Stimulated activated CD8-positive, alpha-beta memory T cell treated with anti-CD3 and anti-CD28 coated beads, Interleukin-12 subunit alpha, Interleukin-12 subunit beta, amount 100 ng/mL, for 4 hours (primary cell): ENCODE data around the gene CNOT4.

ENCODE experiments used
- DNase-seq: peaks from one replicate; pipeline ENCODE4 v3.0.0-alpha.2; 2020; ENCODE audit warnings: low read depth

Gene CNOT4

DNA sequence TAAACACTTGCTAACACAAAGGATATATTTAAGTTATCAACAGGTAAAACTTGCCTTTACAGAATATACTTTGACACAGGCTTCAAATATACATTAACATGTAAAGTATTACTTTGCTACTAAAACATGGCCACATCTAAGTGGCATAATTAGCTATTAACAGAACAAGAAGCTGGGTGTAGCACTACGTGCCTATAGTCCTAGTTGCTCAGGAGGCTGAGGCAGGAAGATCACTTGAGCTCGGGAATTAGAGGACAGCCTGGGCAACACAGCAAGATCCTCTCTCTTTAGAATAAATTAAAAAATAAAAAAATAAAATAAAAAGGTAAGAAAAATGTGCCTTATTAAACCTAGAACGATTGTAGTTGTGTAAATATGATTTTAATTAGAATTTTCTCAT lies 106.6 kb downstream of the CNOT4 start:
- DNase-seq: no peak

DNA sequence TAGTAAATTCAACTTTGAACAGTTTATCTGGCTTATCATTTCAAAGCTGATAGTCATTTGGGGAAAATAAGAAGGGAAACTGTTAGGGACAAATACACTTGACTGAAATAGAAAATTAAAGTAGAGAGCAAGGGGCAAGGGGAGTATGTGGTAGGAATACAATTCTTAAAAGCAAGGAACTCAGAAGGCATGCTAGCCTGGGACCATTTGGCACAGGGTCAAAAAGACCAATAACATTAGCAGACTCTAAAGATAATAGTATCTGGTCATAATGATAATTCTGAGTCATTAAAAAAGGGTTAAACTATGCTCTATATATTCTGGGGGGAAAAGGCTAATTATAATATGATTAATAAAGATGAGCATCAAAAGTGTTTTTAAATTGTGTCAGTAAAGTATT lies 112.2 kb downstream of the CNOT4 start:
- DNase-seq: no peak

DNA sequence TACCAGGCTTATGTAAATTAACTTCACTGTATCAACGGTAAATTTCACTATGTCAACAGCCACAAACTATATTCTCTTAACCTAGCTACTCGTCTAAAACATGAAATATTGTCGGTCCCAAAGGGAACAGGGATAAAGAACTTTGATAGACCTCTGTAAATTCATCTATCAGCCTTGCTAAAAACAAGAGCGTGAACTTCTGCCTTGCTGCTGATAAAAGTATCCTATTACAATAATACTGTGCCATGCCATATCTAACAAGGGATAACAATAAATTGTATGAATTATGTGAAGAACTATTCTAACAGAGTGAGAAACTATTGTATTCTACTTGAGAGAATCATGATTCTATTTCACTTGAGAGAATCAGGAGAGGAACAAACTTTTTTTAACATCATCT lies 117.2 kb downstream of the CNOT4 start:
- DNase-seq: no peak

DNA sequence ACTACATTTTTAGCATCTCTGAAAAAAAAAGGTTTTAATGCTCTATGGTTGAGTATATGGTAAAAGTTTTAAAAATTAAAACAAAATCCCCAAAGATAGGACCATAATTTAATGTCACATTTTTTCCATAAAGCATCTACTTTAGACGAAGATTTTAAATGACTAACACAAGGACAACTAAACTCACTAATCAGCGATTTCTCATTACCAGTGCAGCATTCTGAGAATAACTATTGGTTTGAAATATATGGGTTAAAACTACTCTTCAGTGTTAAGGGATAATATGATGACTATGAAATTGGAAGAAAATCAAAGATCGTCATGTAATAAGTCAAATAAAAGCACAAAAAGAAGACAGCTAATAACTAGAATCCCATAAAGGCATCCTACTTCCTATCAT lies 118.4 kb downstream of the CNOT4 start:
- DNase-seq: no peak

DNA sequence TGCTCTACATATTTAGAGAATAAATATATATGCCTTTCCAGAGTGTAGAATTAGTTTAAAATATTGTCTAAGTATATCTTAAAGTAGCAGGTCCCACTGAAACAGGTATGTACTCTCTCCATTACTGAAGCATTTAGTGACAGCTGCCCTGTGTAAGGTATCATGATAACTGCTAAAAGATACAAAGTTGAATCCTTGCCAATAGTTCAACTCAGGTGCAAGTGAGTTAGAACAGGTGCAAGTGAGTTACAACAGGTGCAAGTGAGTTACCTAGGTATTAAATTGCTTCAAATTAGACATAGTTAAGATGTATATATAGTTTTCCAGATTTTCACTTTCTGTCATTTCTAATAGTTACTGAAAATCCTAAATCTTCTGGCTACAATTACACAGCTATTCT lies 119.1 kb downstream of the CNOT4 start:
- no peak for DNase-seq

DNA sequence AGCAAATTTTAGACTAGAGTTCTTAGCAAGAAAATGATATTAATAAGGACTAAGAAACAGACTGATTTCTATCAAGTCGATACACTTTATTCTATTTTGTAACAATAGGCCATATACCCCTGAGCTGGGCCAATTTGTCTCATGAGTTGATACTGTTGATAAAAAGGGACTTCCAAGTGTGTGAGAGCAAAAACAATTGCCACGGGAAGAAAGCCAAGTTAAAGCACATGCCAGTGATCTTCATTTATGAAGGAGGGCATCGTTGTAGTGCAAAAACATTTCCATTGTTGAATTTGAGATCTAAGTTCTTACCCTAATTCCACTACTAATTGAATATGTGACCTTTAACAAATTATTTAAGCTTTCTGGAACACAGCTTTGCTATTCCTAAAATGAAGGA lies 119.9 kb downstream of the CNOT4 start:
- DNase-seq: no peak

DNA sequence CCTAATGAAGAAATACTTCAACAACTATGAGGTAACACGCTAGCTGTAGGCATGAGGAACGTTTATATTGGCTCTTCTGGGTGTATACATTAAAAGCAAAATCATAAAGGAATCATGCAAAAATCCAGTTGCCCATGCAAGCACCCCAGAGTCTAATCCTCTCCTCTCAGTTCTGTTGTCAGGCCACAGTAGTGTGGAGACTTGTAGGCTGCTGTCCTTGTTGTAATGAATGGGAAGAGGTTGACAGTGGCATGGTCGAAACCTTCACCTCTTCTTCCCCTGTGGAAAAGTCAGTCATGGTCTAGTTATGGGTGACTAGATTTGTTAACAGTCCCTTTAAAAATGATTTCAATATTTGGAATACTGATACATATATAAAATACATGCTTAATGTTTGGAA lies 121.3 kb downstream of the CNOT4 start:
- DNase-seq: no peak

DNA sequence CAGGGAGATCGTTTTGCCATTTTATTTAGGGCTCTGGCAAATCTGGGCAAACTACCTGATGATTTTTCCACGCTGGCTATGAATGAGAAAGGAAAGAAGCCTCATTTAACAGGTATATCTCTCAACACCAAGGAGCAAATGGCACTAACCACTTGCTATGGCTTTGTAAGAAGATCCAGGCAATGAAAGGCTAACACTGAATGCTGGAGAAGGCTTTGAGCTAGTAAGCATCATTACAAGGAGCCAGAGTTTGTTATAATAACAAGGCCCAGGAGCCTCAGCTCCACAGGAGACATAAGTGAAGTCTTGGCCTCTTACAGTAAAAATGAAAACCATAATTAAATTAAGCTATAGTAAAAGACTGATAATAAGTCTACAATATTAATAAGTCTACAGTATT lies 123.1 kb downstream of the CNOT4 start:
- DNase-seq: no peak

DNA sequence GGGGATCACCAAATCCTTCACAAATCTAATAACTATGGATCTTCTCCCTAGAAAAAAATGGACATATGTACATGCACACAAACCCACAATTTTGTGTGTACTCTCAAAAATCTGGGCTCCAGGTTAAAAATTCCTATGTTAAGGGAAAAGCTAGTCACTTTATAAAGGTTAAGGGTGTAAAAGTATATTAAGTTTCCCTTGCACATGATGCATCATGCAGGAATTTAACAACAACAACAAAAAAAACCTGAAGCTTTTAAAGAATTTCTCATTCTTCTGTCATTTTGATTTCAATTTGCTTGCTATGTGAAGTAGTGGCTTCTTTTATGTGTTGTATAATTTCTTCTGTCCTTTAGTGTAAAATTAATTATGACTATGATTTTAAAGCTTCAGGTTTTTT lies 123.7 kb downstream of the CNOT4 start:
- no peak for DNase-seq

DNA sequence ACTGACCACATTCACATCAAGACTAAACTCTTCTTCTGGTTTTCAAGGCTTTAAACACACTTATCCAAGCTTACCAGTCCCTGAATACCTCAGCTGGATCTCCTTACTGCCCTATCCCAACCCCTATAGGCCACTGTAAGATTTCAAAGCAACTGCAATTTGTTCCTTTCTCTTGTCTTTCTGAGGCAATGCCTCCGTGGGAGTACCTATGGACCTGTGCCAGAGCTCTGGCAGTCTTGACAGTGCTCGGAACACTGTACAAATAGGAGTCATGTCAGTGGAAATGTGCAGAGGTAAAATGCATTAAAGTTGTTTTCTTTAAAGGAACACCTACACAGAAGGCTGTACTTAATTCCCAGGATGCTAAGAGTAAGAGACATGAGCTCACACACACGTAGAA lies 124.7 kb downstream of the CNOT4 start:
- DNase-seq: no peak

DNA sequence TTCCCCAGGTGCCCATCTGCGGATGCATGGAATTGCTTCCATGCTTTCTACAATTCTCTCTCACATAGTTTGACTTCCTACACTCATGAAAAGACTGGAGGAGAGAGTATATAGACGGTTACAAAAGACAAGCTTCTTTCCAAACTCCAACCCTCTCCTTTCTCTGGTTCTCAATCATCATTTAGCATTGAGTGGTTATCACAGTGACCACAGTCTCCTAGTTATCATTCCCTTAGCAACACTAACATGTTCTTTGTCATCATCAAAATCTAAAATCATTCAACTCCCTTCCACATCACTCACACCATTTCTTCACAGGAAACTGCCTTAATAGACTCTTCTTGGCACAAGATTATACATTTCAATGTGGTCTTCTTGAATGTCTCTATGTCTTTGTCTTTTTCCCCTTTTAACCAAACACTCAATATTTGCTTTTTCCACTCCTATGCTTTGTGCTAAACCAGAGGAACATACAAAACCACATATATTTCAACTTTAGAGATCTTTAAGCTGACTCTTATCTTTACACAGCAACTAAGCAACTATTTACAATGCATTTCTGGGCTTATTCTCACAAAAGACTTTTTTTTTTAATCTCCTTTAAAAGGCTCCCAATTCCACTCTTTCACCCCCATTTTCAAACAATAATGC lies 126.3 kb downstream of the CNOT4 start:
- DNase-seq: no peak

DNA sequence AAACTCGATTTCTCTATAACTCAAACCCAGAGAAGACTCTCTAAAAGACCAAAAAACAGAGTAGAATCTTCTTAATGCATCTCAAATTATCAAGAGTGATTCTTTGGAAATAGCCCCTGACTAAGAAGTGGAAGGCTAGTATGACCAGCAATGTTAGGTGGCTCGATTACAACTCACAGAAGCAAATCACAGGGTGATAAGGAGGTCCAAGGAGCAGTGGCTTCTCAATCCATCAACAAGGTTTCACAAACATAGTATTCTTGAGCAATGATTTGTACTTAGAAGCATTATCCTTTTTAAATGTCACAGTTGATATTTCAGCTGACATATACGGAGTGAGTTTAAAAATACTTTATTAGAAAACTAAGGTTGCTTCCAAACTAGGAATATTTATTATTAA lies 127.7 kb downstream of the CNOT4 start:
- DNase-seq: no peak

DNA sequence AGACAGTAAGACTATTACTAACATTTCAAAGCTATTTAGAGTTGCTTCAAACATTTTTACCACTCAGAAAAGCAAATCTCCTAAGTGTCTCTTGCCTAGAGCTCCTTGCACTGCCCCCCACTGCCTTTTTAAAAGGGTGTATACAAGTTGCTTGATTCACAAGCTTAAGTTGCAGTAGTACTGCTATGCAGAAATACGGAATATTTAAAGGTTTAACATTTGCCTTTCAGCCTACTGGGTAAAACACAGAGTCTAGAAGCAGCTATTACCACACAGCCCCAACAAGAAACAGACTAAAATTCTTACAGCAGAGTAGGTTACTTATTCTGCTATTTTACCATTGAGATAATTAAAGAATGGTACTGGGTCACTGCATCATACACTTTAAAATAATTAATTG lies 128.5 kb downstream of the CNOT4 start:
- no peak for DNase-seq

DNA sequence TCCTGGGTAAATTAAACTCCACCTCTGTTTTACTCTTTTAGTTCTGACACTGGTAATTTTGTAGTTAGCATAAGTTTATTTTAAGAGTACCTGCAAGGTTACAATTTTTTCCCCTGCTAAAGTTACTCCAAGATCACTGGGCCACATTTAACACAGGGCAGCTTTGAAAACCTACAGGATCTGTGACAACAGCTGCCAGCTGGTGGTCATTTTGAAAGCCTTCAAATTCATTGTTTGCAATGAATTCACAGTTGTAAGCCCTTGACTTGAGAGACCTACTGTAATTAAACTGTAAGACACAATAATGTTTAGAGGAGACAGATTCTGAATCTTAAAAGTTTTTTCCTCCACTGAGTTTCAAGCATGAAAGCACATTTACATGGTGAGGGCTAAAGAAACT lies 129.6 kb downstream of the CNOT4 start:
- DNase-seq: no peak

DNA sequence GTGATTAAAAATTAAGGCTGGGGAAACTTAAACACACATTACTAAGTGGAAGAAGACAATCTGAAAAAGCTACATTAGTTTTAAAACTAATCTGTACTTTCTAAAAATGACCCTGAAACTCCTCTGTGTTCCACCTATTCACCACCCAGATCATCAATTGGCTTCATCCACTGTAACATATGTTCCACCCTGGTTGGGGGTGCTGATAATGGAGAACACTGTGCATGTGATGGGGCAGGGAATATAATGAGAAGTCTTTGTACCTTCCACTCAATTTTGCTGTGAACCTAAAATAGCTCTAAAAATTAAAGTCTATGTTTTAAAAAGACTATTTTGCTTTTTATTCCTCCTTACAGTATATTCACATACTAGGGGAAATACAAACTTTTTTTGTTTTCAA lies 132.7 kb downstream of the CNOT4 start:
- no peak for DNase-seq

DNA sequence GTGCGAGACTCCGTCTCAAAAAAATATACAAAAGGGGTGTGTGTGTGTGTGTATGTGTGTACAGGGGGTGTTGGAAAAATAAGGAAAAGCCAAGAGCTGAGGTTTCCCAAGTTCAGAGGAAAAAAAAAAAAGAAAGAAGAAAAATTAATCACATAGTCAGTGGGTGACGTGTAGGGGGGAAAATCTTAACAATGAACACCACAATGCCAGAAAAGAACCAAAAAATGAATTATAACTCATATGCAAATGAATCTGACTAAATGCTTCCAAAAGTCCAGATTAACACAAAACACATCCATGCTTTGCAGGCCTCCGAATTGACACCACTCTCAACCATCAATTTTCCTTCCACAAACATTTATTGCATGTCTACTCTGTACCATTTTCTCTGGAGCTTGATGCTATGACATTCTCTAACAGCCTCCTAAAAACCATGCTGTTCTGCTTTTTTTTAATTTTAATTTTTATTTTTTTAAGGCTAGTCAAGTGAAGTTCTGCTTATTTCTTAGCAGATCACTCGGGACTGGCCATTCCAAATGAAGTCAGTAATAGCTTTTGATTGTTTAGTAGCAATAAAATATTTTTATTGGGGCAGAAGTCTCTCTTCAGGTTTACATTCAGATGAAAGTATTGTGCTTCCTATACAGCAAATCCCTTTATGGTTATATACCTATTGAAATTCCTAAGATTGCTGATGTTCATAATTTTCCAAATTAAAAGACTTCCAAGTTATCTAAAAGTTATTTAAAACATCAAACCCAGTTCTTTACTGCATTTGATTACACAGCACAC lies 133.8 kb downstream of the CNOT4 start:
- DNase-seq: no peak

DNA sequence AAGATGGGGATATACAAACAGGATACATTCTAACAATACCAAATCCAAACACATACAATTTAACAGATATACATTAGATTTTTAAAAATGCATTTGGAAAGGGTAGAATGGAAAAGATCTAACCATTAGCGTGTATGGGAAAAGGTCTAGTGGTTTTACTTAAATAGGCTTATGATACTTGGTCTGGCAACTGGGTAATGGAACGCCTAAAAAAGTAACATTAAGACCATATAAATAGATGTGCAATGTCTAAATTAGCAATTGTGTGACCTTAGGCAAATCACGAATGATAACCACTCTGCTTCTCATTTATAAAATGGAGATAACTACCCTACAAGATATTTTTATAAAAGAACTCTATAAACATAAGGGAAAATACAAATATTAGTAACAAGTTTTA lies 135.2 kb downstream of the CNOT4 start:
- DNase-seq: no peak

DNA sequence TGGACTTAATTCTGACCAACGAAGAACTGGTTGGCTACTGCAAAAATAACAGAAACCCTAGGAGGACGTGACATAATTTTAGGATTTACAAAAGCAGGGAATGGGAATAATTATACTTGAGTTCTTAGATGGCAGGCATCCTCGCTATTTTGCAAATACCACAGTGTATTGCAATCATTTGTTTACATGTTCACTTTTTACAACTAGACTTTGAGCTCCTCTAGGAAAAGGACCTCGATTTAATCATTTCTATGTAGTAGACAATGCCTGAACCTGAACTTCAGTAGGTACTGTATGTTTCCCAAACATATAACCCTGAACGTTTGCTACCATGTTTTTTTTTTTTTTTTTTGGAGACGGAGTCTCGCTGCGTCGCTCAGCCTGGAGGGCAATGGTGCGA lies 137.7 kb downstream of the CNOT4 start:
- no peak for DNase-seq

DNA sequence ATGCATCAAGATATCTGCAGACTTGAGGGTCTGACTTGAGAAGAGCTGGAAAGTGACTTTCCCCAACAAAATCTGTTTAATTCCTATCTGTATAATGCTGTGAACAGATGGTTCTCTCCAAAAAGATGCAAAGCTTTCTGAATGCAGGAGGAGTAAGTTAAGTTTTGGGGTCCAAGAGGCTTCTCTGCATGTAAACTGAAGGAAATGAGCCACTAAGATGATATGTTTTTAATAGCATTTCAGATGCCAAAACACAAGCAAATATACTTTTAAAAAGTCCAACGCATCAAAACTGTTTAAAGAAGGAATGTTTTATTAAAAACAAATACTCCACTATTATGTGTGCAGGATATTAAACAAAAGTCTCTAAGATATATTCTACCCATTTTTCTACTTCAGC lies 139.2 kb downstream of the CNOT4 start:
- DNase-seq: no peak

DNA sequence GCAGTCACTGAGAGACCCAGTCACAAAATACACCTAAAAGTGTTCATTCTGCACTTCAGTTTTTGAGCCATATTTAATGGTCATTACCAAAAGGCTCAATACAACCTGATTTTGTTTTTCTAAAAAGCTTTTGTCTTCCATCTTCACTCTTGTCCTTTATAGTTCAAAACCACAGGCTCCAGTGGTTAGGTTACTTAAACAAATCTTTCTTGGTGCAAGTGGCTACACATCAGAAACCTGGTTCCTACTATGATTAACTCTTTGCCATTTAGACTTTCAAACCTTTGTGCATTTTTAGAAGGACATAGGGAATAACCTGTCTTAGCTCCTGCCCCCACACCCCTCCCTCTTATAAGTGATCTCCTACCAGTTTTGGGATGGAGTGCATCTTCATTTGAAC lies 140.5 kb downstream of the CNOT4 start:
- DNase-seq: no peak

DNA sequence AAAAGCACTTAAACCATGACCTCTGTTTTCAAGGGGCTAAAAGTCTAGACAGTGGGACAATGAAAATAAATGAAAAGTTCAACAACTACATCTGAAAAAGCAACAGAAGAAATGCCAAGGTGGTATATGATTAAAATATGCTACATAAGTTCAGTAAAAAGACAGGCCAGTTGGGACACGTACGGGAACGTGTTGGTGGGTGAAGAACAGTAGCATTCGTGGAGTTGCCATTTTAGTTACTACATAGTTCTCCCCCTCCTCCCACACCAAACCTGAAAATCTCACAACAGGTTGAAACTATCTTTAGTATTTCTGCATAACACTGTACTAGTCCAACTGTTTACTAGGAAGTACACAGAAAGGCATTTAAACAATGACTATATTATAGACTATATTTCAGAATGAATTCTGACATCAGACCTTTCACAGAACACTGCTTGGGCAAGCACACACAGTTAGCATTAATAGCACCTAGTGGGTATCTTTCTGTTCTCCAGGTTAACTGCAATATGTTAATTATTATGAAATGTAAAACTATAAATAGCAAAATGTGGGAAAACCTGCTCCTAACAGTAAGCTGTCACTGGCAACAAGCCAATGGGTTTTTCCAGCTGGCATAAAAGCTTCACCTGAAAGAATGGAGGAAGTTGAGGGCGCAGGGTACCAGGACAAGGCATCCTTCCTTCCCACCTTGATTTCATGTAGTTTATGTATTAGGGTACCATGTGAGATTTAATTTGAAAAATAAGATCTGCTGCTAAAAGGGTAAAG lies 141.3 kb downstream of the CNOT4 start:
- DNase-seq: no peak

DNA sequence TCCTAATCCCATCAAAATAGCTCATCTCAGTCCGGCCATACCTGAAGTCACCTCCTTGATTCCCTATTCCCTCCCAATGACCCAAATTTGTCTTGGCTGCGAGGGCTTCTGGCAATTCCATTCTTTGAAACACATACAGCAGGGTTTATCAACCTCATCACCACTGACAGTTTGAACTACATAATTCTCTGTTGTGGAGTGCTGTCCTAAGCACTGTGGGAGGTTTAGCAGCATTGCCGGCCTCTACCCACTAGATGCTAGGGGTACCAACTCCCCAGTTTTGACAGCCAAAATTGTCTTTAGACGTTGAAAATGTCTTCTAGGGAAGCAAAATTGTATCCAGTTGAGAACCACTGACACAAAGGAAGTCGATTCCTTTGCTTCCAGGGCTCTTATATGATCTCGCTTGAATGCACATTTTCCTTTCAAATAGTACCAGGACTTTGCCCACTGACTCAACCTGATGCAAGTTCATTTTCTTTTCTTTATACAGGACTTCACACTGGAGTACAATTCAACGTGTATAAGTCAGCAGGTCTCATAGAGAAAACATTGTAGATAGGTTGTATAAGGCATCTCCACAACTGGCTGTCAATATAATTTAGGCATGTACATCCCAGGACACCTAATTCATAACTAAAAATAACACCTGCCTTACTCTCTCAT lies 142.9 kb downstream of the CNOT4 start:
- no peak for DNase-seq

DNA sequence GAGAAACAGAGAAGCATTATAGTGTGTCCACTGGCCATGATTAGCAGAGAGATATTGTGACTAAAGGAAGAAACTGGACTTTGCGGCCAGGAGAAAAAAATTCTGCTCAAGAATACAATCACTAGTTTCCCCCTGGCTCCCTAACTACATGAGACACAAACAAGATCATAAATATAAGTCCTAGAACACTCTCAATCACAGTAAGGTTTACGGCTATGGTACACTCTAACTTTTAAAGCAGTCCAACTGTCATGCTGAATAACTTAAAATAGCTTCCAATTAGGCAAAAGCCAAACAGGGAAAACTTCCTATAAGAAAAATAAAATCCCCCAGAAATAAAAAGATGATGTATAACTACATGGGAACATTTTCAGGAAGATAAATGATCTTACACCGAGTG lies 144.2 kb downstream of the CNOT4 start:
- no peak for DNase-seq
